Stomach (tissue), 9 donors: Measurements from ENCODE around the gene MAD2L2. TPM values are rescaled to one million over a fixed set of nuclear protein-coding genes. Genes with fewer than 3 reads are reported as not detected.

Source experiments
- DNase-seq, 2 donors: peaks; one replicate each; pipeline versions ENCODE4 v3.0.0 to v3.0.0-alpha.2; 2013 to 2019
- H3K27ac ChIP-seq, 5 donors: fragments of 200-600 bp in 4 of 5; sonication (generic) in 4 of 5; one replicate each; pipeline ENCODE4 v1.5.1; 2013 to 2019; ENCODE audit warnings: mild to moderate bottlenecking in 1 of 5, moderate library complexity in 1 of 5
- H3K27me3 ChIP-seq, 3 donors: fragments of 200-600 bp; sonication (generic); one replicate each; pipeline ENCODE4 v1.5.1; 2017 to 2019; ENCODE audit warnings: mixed run types in 1 of 3
- H3K36me3 ChIP-seq, 4 donors: fragments of 200-600 bp; sonication (generic); 1 replicate in 3 of 4; 2 replicates in 1 of 4; pipeline ENCODE4 v1.5.1; 2016 to 2019
- H3K4me1 ChIP-seq, 4 donors: fragments of 200-600 bp; sonication (generic); one replicate each; pipeline ENCODE4 v1.5.1; 2016 to 2019
- H3K4me3 ChIP-seq, 4 donors: fragments of 200-600 bp; sonication (generic) in 3 of 4; one replicate each; pipeline ENCODE4 v1.5.1; 2016 to 2019; ENCODE audit warnings: mild to moderate bottlenecking in 1 of 4
- H3K9me3 ChIP-seq, 4 donors: fragments of 200-600 bp; sonication (generic); one replicate each; pipeline ENCODE4 v1.5.1; 2016 to 2019
- EP300 ChIP-seq: sonication (generic); formaldehyde crosslinking; IDR thresholded peaks from one replicate; pipeline ENCODE4 v1.6.1; 2017; ENCODE audit warnings: antibody characterized with exemption
- POLR2A ChIP-seq, 4 donors: fragments of 450-650 bp; IDR thresholded peaks; one replicate each; pipeline ENCODE4 v1.6.1; 2016; ENCODE audit warnings: antibody characterized with exemption in 4 of 4, control low read depth in 2 of 4, mild to moderate bottlenecking in 1 of 4, moderate library complexity in 1 of 4
- POLR2AphosphoS5 ChIP-seq, 3 donors: sonication (generic); formaldehyde crosslinking; IDR thresholded peaks; one replicate each; pipeline ENCODE4 v1.6.1; 2016; ENCODE audit warnings: antibody characterized with exemption in 3 of 3
- WGBS, 5 donors: extraction: QIAGEN DNeasy Blood & Tissue Kit in 3 of 5; methylation state at CpG; one replicate each; pipeline versions ENCODE4 v1.1.5 to v1.1.7; 2013 to 2018; 5-methylcytosine and 5-hydroxymethylcytosine counted together
- intact Hi-C: fragments of 100-400 bp; cut with DNase I; formaldehyde crosslinking; loops from one replicate; pipeline ENCODE4 v1.15.1; 2023; ENCODE audit warnings: low total_unique reads
- polyA plus RNA-seq, 3 donors: library from polyadenylated mRNA; stranded (reverse); fragments of 200-250 nt; gene quantifications; one replicate each; pipeline ENCODE4 v1.2.3, GENCODE V29; 2013
- total RNA-seq, 5 donors: library from RNA; depleted of rRNA; stranded (reverse); fragments of >200 nt; gene quantifications; one replicate each; pipeline versions ENCODE4 v1.1.0 to v1.2.3, GENCODE V29; 2014 to 2016
- TF ChIP-seq, protein P1 (sequence below), 7 experiments: fragments of 450-650 bp in 4 of 7; fragments of 200-600 bp in 3 of 7; sonication (generic) in 3 of 7; IDR thresholded peaks; one replicate each; pipeline ENCODE4 v1.5.1; 2016 to 2019; ENCODE audit warnings: antibody characterized with exemption in 7 of 7, control low read depth in 2 of 7, mild to moderate bottlenecking in 1 of 7
- donor health status: healthy with polysubstance abuse.
- donor health status: Bipolar disorder and iron deficiency.
- donor health status: healthy.

The MAD2L2 gene
- total and polyA plus RNA-seq, 8 donors, result 7.2 to 54.4 (median 21.6) TPM

DNA sequence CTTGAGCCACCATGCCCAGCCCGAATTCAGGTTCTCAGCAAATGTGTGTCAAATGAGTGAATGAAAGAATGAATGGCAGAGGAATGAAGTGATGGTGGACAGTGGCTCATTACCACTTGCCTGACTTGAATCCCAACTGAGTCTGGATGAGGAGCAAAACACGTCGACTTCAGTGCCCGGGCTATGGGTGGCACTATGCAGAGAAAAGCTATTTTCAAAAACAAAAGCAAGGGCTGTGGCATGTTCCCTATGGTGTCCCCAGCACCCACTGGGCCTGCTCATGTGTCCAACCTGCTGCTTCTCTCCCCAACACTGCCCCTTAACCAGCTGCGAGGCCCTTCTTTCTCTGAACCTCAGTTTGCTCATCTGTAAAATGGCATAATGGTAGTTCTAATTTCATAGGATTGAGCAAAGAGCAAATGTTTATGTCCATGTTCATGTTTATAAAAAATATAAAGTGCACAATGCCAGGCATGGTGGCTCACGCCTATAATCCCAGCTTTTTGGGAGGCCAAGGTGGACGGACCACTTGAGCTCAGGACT lies 4.3 kb upstream of the MAD2L2 start:
- no peak for DNase-seq
- TF ChIP-seq, protein P1, sequence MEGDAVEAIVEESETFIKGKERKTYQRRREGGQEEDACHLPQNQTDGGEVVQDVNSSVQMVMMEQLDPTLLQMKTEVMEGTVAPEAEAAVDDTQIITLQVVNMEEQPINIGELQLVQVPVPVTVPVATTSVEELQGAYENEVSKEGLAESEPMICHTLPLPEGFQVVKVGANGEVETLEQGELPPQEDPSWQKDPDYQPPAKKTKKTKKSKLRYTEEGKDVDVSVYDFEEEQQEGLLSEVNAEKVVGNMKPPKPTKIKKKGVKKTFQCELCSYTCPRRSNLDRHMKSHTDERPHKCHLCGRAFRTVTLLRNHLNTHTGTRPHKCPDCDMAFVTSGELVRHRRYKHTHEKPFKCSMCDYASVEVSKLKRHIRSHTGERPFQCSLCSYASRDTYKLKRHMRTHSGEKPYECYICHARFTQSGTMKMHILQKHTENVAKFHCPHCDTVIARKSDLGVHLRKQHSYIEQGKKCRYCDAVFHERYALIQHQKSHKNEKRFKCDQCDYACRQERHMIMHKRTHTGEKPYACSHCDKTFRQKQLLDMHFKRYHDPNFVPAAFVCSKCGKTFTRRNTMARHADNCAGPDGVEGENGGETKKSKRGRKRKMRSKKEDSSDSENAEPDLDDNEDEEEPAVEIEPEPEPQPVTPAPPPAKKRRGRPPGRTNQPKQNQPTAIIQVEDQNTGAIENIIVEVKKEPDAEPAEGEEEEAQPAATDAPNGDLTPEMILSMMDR (IDR thresholded peaks at IDR 0.05), result no peak
- TF ChIP-seq EP300 (no peak), POLR2A (IDR thresholded peaks at IDR 0.05) (no peak), POLR2AphosphoS5 (IDR thresholded peaks at IDR 0.05) (no peak)
- H3K4me3 ChIP-seq, result no peak overlapping the region
- intact Hi-C loops, result no loop called here
- H3K27me3 ChIP-seq, result peaks cover 0 to 44% (median 13%) of the 10 kb centered on the region in 3 donors
- H3K36me3 ChIP-seq, result no peaks in the 10 kb centered on the region
- H3K4me1 ChIP-seq, result peaks cover 2 to 16% (median 9%) of the 10 kb centered on the region in 4 donors
- WGBS, 5 donors, result 85 to 92% (median 89%) methylated on average over 7 of the region's 7 CpGs
- no peak overlapping the region for H3K27ac ChIP-seq
- no peaks in the 10 kb centered on the region for H3K9me3 ChIP-seq

DNA sequence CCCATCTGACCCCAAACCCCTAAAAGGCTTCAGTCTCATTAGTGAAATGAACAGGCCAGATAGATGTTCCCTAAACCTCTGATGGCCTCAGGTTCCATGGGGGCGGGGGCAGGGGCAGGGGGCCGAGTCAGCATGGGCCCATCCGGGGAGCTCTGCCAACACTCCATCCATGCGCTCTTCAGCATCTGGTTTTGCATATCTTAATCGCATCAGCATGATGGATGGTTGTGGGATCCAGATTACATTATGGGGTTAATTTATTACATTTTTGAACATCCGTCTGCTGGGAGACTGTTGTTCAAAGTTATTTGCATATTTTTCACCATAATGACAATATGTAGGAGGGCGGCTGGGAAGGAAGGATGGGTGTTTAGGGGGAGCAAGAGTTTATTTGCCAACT lies 3.1 kb upstream of the MAD2L2 start:
- peak in 1 of 2 donors; percentile 39 for DNase-seq
- no peak overlapping the region for H3K4me3 ChIP-seq
- TF ChIP-seq POLR2A (IDR thresholded peaks at IDR 0.05) (no peak), EP300 (no peak), POLR2AphosphoS5 (IDR thresholded peaks at IDR 0.05) (no peak)
- TF ChIP-seq, protein P1 (IDR thresholded peaks at IDR 0.05), result no peak
- no peaks in the 10 kb centered on the region for H3K9me3 ChIP-seq
- peaks cover 5 to 25% (median 17%) of the 10 kb centered on the region in 4 donors for H3K4me1 ChIP-seq
- intact Hi-C loops, result no loop called here
- no peak overlapping the region for H3K27ac ChIP-seq
- H3K27me3 ChIP-seq, result peaks cover 0 to 32% (median 7%) of the 10 kb centered on the region in 3 donors
- no peaks in the 10 kb centered on the region for H3K36me3 ChIP-seq
- 54 to 64% (median 60%) methylated on average over 7 of the region's 7 CpGs for WGBS, 5 donors

DNA sequence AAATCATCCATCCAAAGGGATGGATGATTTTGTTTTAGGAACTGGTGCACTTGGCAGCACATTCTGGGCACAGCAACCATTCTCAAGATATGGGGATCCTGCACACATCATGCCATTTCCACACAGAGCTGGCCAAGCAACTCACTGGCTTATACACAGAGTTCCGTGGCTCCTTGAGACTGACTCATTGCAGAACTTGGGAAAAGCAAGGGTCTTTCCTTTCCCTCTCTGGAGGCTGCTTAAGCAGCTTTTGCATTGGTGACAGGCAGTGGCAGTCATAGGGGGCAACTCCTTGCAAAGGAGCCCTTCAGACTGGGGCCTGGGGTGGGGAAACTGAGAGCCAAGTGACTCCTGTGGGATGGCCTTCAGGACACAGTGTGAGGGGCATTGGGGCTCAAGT lies 1.9 kb upstream of the MAD2L2 start:
- Histone ChIP-seq H3K4me1 (peaks cover 5 to 33% (median 21%) of the 10 kb centered on the region in 4 donors), H3K4me3 (no peak overlapping the region), H3K9me3 (no peaks in the 10 kb centered on the region), H3K27me3 (peaks cover 0 to 19% (median 0%) of the 10 kb centered on the region in 3 donors), H3K36me3 (no peaks in the 10 kb centered on the region), H3K27ac (no peak overlapping the region)
- intact Hi-C loops, result no loop called here
- WGBS, 5 donors, result 38 to 57% (median 43%) methylated on average over 1 of the region's 1 CpG
- TF ChIP-seq EP300 (no peak), POLR2AphosphoS5 (IDR thresholded peaks at IDR 0.05) (no peak), POLR2A (IDR thresholded peaks at IDR 0.05) (no peak)
- TF ChIP-seq, protein P1 (IDR thresholded peaks at IDR 0.05), result no peak
- DNase-seq, result no peak

DNA sequence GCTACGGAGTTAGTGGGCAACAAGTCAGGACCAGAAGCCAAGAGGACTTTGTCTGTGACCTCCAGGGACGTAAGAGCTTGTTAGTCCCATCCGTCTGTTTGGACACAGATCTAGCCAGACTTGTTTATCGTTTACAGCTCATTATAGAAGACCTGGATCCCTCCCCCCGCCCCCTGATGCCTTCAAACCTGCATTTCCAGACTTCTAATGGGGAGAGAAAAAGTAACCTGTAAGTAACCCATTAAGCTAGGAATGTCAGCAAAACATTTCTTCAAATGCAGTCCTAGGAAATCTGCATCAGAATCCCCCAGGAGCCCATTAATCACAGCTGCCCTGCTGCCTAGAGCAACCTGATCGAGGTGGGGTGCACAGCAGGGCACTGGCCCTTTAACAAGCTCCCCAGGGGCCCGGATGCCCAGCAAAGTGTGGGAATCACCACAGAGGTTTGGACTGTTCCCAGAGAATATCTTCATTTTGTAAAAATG lies 1.4 kb upstream of the MAD2L2 start:
- Histone ChIP-seq H3K4me1 (peaks cover 5 to 33% (median 21%) of the 10 kb centered on the region in 4 donors), H3K36me3 (peaks cover 2 to 4% (median 4%) of the 10 kb centered on the region in 4 donors), H3K4me3 (no peak overlapping the region), H3K9me3 (no peaks in the 10 kb centered on the region), H3K27me3 (peaks cover 0 to 14% (median 0%) of the 10 kb centered on the region in 3 donors), H3K27ac (no peak overlapping the region)
- DNase-seq, result no peak
- 38 to 42% (median 39%) methylated on average over 7 of the region's 7 CpGs for WGBS, 5 donors
- no peak for TF ChIP-seq POLR2A (IDR thresholded peaks at IDR 0.05)
- no peak for TF ChIP-seq EP300
- no peak for TF ChIP-seq POLR2AphosphoS5 (IDR thresholded peaks at IDR 0.05)
- TF ChIP-seq, protein P1 (IDR thresholded peaks at IDR 0.05), result no peak
- intact Hi-C loops, result no loop called here
